C4-2B (cell line): Measurements from ENCODE around the gene SAC3D1.

Source experiments
- ZFX ChIP-seq: fragments of 450-650 bp; IDR thresholded peaks from 2 replicates; pipeline ENCODE4 v1.6.1; 2017
- TF ChIP-seq, protein P1 (sequence below): fragments of 450-650 bp; conservative IDR thresholded peaks from 2 replicates; pipeline ENCODE4 v1.5.1; 2017; ENCODE audit warnings: mild to moderate bottlenecking

GRCh38 chr11:65035579-65035978 lies 5.4 kb upstream of the SAC3D1 start:
- TF ChIP-seq, protein P1, sequence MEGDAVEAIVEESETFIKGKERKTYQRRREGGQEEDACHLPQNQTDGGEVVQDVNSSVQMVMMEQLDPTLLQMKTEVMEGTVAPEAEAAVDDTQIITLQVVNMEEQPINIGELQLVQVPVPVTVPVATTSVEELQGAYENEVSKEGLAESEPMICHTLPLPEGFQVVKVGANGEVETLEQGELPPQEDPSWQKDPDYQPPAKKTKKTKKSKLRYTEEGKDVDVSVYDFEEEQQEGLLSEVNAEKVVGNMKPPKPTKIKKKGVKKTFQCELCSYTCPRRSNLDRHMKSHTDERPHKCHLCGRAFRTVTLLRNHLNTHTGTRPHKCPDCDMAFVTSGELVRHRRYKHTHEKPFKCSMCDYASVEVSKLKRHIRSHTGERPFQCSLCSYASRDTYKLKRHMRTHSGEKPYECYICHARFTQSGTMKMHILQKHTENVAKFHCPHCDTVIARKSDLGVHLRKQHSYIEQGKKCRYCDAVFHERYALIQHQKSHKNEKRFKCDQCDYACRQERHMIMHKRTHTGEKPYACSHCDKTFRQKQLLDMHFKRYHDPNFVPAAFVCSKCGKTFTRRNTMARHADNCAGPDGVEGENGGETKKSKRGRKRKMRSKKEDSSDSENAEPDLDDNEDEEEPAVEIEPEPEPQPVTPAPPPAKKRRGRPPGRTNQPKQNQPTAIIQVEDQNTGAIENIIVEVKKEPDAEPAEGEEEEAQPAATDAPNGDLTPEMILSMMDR = no peak
- TF ChIP-seq ZFX = no peak
